AG20443 (cell line): ENCODE results near the gene SLC6A18.
"Not testable (repeated sequence)": the region's sequence is repeated elsewhere in the genome, so short reads cannot be mapped to it uniquely, and the experiment has no call there.

Experiments
- DNase-seq: peaks from one replicate; pipeline ENCODE4 v3.0.0; 2012; ENCODE audit warnings: low spot score, mixed read lengths

SLC6A18 gene

GRCh38 chr5:1276930-1277329 is 51.7 kb downstream of the SLC6A18 start:
- no peak for DNase-seq

- DNase-seq = no peak
These were observed 52.1 kb downstream of the SLC6A18 start for GRCh38 chr5:1277331-1277730.

- DNase-seq = no peak
These were observed 52.6 kb downstream of the SLC6A18 start for GRCh38 chr5:1277781-1278180.

GRCh38 chr5:1278216-1278615 is 53.0 kb downstream of the SLC6A18 start:
- DNase-seq = no peak

GRCh38 chr5:1278656-1279442 is 53.7 kb downstream of the SLC6A18 start:
- DNase-seq = no peak

- no peak for DNase-seq
These were observed 54.4 kb downstream of the SLC6A18 start for GRCh38 chr5:1279443-1280151.

- no peak for DNase-seq
These were observed 55.2 kb downstream of the SLC6A18 start for GRCh38 chr5:1280177-1281037.

- DNase-seq = no peak
These were observed 56.1 kb downstream of the SLC6A18 start for GRCh38 chr5:1281038-1281882.

GRCh38 chr5:1282131-1282992 is 57.2 kb downstream of the SLC6A18 start:
- DNase-seq = no peak

GRCh38 chr5:1282993-1283728 is 58.0 kb downstream of the SLC6A18 start:
- DNase-seq = not testable (repeated sequence)

GRCh38 chr5:1283729-1284041 is 58.5 kb downstream of the SLC6A18 start:
- not testable (repeated sequence) for DNase-seq

- not testable (repeated sequence) for DNase-seq
These were observed 59.3 kb downstream of the SLC6A18 start for GRCh38 chr5:1284336-1284970.

- no peak for DNase-seq
These were observed 60.0 kb downstream of the SLC6A18 start for GRCh38 chr5:1285141-1285540.

- DNase-seq = no peak
These were observed 60.7 kb downstream of the SLC6A18 start for GRCh38 chr5:1285883-1286291.

- DNase-seq = no peak
These were observed 63.5 kb downstream of the SLC6A18 start for GRCh38 chr5:1288439-1289335.

GRCh38 chr5:1289559-1289958 is 64.4 kb downstream of the SLC6A18 start:
- DNase-seq = not testable (repeated sequence)

- DNase-seq = not testable (repeated sequence)
These were observed 65.8 kb downstream of the SLC6A18 start for GRCh38 chr5:1290956-1291355.

GRCh38 chr5:1291611-1292080 is 66.5 kb downstream of the SLC6A18 start:
- DNase-seq = no peak
